PFSK-1 (cell line): ENCODE results near the gene HABP2.

Experiments used
- TAF1 ChIP-seq: IDR thresholded peaks from 2 replicates; pipeline ENCODE4 v1.6.1; 2012; ENCODE audit warnings: low read length, control low read depth, borderline replicate concordance; ENCODE audit not compliant: insufficient read depth
- TF ChIP-seq, protein P1 (sequence below), 2 experiments: IDR thresholded peaks; 2 replicates each; pipeline versions ENCODE4 v1.6.1 to v1.8.0; 2011 to 2012; ENCODE audit warnings: low read depth in 2 of 2, low read length in 2 of 2, control low read depth in 1 of 2, inconsistent platforms in 1 of 2, mild to moderate bottlenecking in 1 of 2, moderate library complexity in 1 of 2; ENCODE audit not compliant: insufficient read depth in 1 of 2

DNA sequence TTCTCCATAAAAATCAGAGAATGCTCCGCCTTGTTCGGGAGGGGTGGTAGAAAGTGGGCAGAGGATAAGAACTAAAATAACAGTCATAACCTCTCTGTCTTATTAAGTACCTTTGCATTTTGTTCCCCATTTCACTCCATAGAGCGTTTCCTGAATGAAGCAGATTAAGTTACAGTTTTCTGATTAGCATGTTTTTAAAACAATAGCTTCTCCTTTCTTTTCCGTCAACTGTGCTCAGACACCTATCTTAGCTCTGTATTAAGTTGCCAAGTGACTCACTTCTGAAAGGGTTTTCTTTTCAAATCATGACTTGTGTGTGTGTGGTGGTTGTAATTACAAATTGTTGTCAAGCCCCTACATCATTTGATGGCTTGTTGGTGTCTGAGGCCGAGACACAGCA, 1.4 kb downstream of the HABP2 start:
- TF ChIP-seq, protein P1, sequence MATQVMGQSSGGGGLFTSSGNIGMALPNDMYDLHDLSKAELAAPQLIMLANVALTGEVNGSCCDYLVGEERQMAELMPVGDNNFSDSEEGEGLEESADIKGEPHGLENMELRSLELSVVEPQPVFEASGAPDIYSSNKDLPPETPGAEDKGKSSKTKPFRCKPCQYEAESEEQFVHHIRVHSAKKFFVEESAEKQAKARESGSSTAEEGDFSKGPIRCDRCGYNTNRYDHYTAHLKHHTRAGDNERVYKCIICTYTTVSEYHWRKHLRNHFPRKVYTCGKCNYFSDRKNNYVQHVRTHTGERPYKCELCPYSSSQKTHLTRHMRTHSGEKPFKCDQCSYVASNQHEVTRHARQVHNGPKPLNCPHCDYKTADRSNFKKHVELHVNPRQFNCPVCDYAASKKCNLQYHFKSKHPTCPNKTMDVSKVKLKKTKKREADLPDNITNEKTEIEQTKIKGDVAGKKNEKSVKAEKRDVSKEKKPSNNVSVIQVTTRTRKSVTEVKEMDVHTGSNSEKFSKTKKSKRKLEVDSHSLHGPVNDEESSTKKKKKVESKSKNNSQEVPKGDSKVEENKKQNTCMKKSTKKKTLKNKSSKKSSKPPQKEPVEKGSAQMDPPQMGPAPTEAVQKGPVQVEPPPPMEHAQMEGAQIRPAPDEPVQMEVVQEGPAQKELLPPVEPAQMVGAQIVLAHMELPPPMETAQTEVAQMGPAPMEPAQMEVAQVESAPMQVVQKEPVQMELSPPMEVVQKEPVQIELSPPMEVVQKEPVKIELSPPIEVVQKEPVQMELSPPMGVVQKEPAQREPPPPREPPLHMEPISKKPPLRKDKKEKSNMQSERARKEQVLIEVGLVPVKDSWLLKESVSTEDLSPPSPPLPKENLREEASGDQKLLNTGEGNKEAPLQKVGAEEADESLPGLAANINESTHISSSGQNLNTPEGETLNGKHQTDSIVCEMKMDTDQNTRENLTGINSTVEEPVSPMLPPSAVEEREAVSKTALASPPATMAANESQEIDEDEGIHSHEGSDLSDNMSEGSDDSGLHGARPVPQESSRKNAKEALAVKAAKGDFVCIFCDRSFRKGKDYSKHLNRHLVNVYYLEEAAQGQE (IDR thresholded peaks at IDR 0.05; ENCODE audit: insufficient read depth in 1 of 2, low read depth in 2 of 2, low read length in 2 of 2): no peak
- no peak for TF ChIP-seq TAF1
